H9 (cell line): ENCODE results near the gene CYB5R2. TPM values are rescaled to one million over a fixed set of nuclear protein-coding genes. Genes with fewer than 3 reads are reported as not detected.

Experiments
- DNase-seq: peaks from one replicate; pipeline ENCODE4 v3.0.0-alpha.2; 2017
- H2AFZ ChIP-seq: one replicate; pipeline ENCODE4 v1.6.1; 2013; ENCODE audit warnings: mild to moderate bottlenecking, low read length, control low read depth, moderate library complexity
- H2AK5ac ChIP-seq: 2 replicates; pipeline ENCODE4 v1.6.1; 2013; ENCODE audit warnings: low read length, control low read depth, mixed read lengths; ENCODE audit not compliant: insufficient read length
- H2BK120ac ChIP-seq: one replicate; pipeline ENCODE4 v1.6.1; 2013; ENCODE audit warnings: low read depth, mild to moderate bottlenecking, low read length, control low read depth, inconsistent platforms; ENCODE audit not compliant: poor library complexity, severe bottlenecking
- H2BK12ac ChIP-seq: 2 replicates; pipeline ENCODE4 v1.6.1; 2013; ENCODE audit warnings: low read length, control low read depth, mixed read lengths, low read depth; ENCODE audit not compliant: insufficient read length
- H2BK15ac ChIP-seq: 2 replicates; pipeline ENCODE4 v1.6.1; 2013; ENCODE audit warnings: low read depth, low read length, control low read depth
- H2BK20ac ChIP-seq: one replicate; pipeline ENCODE4 v1.6.1; 2013; ENCODE audit warnings: low read depth, mild to moderate bottlenecking, low read length, control low read depth, inconsistent platforms; ENCODE audit not compliant: poor library complexity, severe bottlenecking
- H2BK5ac ChIP-seq: 2 replicates; pipeline ENCODE4 v1.6.1; 2013; ENCODE audit warnings: low read length, control low read depth, mixed read lengths; ENCODE audit not compliant: insufficient read length
- H3K14ac ChIP-seq: 2 replicates; pipeline ENCODE4 v1.6.1; 2013; ENCODE audit warnings: low read length, control low read depth; ENCODE audit not compliant: insufficient read depth
- H3K18ac ChIP-seq: 2 replicates; pipeline ENCODE4 v1.6.1; 2013; ENCODE audit warnings: low read depth, mild to moderate bottlenecking, mixed read lengths, low read length, control low read depth; ENCODE audit not compliant: insufficient read length
- H3K23ac ChIP-seq: 2 replicates; pipeline ENCODE4 v1.6.1; 2013; ENCODE audit warnings: low read length, control low read depth, mixed read lengths, low read depth; ENCODE audit not compliant: insufficient read length
- H3K23me2 ChIP-seq: 2 replicates; pipeline ENCODE4 v1.6.1; 2013; ENCODE audit warnings: low read depth, mild to moderate bottlenecking, mixed read lengths, low read length, control low read depth; ENCODE audit not compliant: insufficient read length, poor library complexity, severe bottlenecking
- H3K27ac ChIP-seq: 2 replicates; pipeline ENCODE4 v1.5.1; 2013; ENCODE audit warnings: low read length, control low read depth, mixed read lengths, low read depth; ENCODE audit not compliant: insufficient read length
- H3K27me3 ChIP-seq: 2 replicates; pipeline ENCODE4 v1.6.1; 2013; ENCODE audit warnings: low read length, control low read depth, inconsistent platforms; ENCODE audit not compliant: insufficient read depth
- H3K4ac ChIP-seq: 2 replicates; pipeline ENCODE4 v1.6.1; 2013; ENCODE audit warnings: low read depth, mild to moderate bottlenecking, control low read depth, inconsistent platforms, low read length, moderate library complexity
- H3K4me1 ChIP-seq: 2 replicates; pipeline ENCODE4 v1.6.1; 2013; ENCODE audit warnings: low read length, control low read depth, inconsistent platforms; ENCODE audit not compliant: insufficient read depth
- H3K4me2 ChIP-seq: 2 replicates; pipeline ENCODE4 v1.6.1; 2013; ENCODE audit warnings: low read length, control low read depth, mixed read lengths; ENCODE audit not compliant: insufficient read length, insufficient read depth
- H3K56ac ChIP-seq: 2 replicates; pipeline ENCODE4 v1.6.1; 2013; ENCODE audit warnings: low read depth, mild to moderate bottlenecking, mixed read lengths, low read length, control low read depth; ENCODE audit not compliant: insufficient read length
- H3K79me1 ChIP-seq: 2 replicates; pipeline ENCODE4 v1.6.1; 2013; ENCODE audit warnings: low read depth, mild to moderate bottlenecking, moderate library complexity, low read length, control low read depth, inconsistent platforms; ENCODE audit not compliant: insufficient read depth, poor library complexity, severe bottlenecking
- H3K79me2 ChIP-seq: 2 replicates; pipeline ENCODE4 v1.6.1; 2013; ENCODE audit warnings: low read length, control low read depth, inconsistent platforms; ENCODE audit not compliant: insufficient read depth
- H3K9ac ChIP-seq: 2 replicates; pipeline ENCODE4 v1.6.1; 2013; ENCODE audit warnings: low read length, control low read depth, mixed read lengths; ENCODE audit not compliant: insufficient read length; ENCODE audit errors: extremely low read depth
- H3K9me3 ChIP-seq: one replicate; pipeline ENCODE4 v1.6.1; 2013; ENCODE audit warnings: low read depth, low read length, inconsistent platforms; ENCODE audit not compliant: control insufficient read depth
- H3T11ph ChIP-seq: one replicate; pipeline ENCODE4 v1.6.1; 2013; ENCODE audit warnings: mild to moderate bottlenecking, low read length, control low read depth, inconsistent platforms
- H4K20me1 ChIP-seq: one replicate; pipeline ENCODE4 v1.6.1; 2013; ENCODE audit not compliant: control insufficient read depth, insufficient read length, insufficient read depth
- H4K5ac ChIP-seq: 2 replicates; pipeline ENCODE4 v1.6.1; 2013; ENCODE audit warnings: low read depth, mild to moderate bottlenecking, mixed read lengths, low read length, control low read depth; ENCODE audit not compliant: insufficient read length
- H4K8ac ChIP-seq: replicated peaks from 2 replicates; pipeline ENCODE4 v1.6.1; 2013; ENCODE audit warnings: low read length, control low read depth, mixed read lengths, low read depth; ENCODE audit not compliant: insufficient read length
- H4K91ac ChIP-seq: 2 replicates; pipeline ENCODE4 v1.6.1; 2013; ENCODE audit warnings: low read depth, mild to moderate bottlenecking, moderate library complexity, mixed read lengths, low read length, control low read depth; ENCODE audit not compliant: insufficient read length
- H3K27ac Mint-ChIP-seq, 3 experiments: 2 replicates in 2 of 3; 3 replicates in 1 of 3; pipeline ENCODE4 v1.8.0; 2020 to 2021; ENCODE audit warnings: mixed read lengths in 3 of 3, mild to moderate bottlenecking in 1 of 3, moderate library complexity in 1 of 3
- H3K27me3 Mint-ChIP-seq: 2 replicates; pipeline ENCODE4 v1.8.0; 2021; ENCODE audit warnings: low read depth, mild to moderate bottlenecking, moderate library complexity, mixed read lengths
- H3K36me3 Mint-ChIP-seq, 3 experiments: 2 replicates in 2 of 3; 3 replicates in 1 of 3; pipeline ENCODE4 v1.8.0; 2020 to 2021; ENCODE audit warnings: low read depth in 3 of 3, mixed read lengths in 3 of 3; ENCODE audit not compliant: insufficient read depth in 1 of 3
- H3K4me1 Mint-ChIP-seq, 2 experiments: 2 replicates each; pipeline ENCODE4 v1.8.0; 2020; ENCODE audit warnings: mixed read lengths in 2 of 2
- H3K4me3 Mint-ChIP-seq, 2 experiments: 2 replicates in 1 of 2; 3 replicates in 1 of 2; pipeline ENCODE4 v1.8.0; 2020 to 2021; ENCODE audit warnings: mild to moderate bottlenecking in 2 of 2, mixed read lengths in 2 of 2, moderate library complexity in 1 of 2
- H3K9me3 Mint-ChIP-seq, 2 experiments: 2 replicates in 1 of 2; 3 replicates in 1 of 2; pipeline ENCODE4 v1.8.0; 2020; ENCODE audit warnings: mild to moderate bottlenecking in 2 of 2, mixed read lengths in 2 of 2, moderate library complexity in 1 of 2
- CTCF ChIP-seq: fragments of 200-600 bp; sonication (generic); conservative IDR thresholded peaks from 3 replicates; pipeline ENCODE4 v1.8.0; 2021; ENCODE audit warnings: antibody characterized with exemption, mild to moderate bottlenecking
- WGBS: extraction: QIAGEN DNeasy Blood & Tissue Kit; methylation state at CpG from one replicate; pipeline ENCODE4 v1.1.7; 2013; ENCODE audit warnings: missing lambda C conversion rate, low lambda C conversion rate, mixed read lengths; ENCODE audit not compliant: insufficient read length; ENCODE audit errors: extremely low coverage; 5-methylcytosine and 5-hydroxymethylcytosine counted together
- total RNA-seq: library from RNA; stranded (reverse); gene quantifications from 2 replicates; pipeline ENCODE4 v1.2.1, GENCODE V29; 2021

Gene CYB5R2
- total RNA-seq, 1 experiment from 2014 or later = 44.5 TPM

- no peak overlapping the region for H2BK120ac ChIP-seq
- no peak overlapping the region for H2BK20ac ChIP-seq
- H3K27ac ChIP-seq = no peak overlapping the region
- no CpG with 5 or more reads among the region's 4 CpGs for WGBS
- peaks cover 31 to 34% of the 10 kb centered on the region in 2 experiments for H3K4me1 Mint-ChIP-seq
- no peaks in the 10 kb centered on the region; a peak in 1 of 5 replicates for H3K9me3 Mint-ChIP-seq
- H2AK5ac ChIP-seq = no peak overlapping the region
- no peak overlapping the region for H2BK15ac ChIP-seq
- no peak overlapping the region for H2BK12ac ChIP-seq
- H3K9ac ChIP-seq = no peak overlapping the region
- H4K8ac ChIP-seq = no peak overlapping the region
- no peaks in the 10 kb centered on the region for H3K4me1 ChIP-seq
- DNase-seq = no peak
- no peak overlapping the region for H3K56ac ChIP-seq
- H3K4ac ChIP-seq = no peak overlapping the region
- H2BK5ac ChIP-seq = no peak overlapping the region
- no peak overlapping the region for H4K91ac ChIP-seq
- H3K23ac ChIP-seq = no peak overlapping the region
- H4K20me1 ChIP-seq = no peaks in the 10 kb centered on the region
- H3K27ac Mint-ChIP-seq = no peak overlapping the region
- no peaks in the 10 kb centered on the region for H3K23me2 ChIP-seq
- H3K18ac ChIP-seq = no peak overlapping the region
- H4K5ac ChIP-seq = no peak overlapping the region
- H3T11ph ChIP-seq = no peak overlapping the region
- no peak overlapping the region for H2AFZ ChIP-seq
- H3K14ac ChIP-seq = no peak overlapping the region
- no peak for TF ChIP-seq CTCF
- H3K9me3 ChIP-seq = no peaks in the 10 kb centered on the region
- no peaks in the 10 kb centered on the region for H3K36me3 Mint-ChIP-seq
- no peaks in the 10 kb centered on the region for H3K79me1 ChIP-seq
- no peak overlapping the region for H3K4me3 Mint-ChIP-seq
- H3K27me3 ChIP-seq = no peaks in the 10 kb centered on the region; the same call in 1 of the 2 replicates
- no peaks in the 10 kb centered on the region for H3K79me2 ChIP-seq
- H3K27me3 Mint-ChIP-seq = peaks cover 10% of the 10 kb centered on the region; the same call in 1 of the 2 replicates
- H3K4me2 ChIP-seq = no peak overlapping the region
These were observed 15.9 kb upstream of the CYB5R2 start for GRCh38 chr11:7689239-7689638.
